OCI-LY3 (cell line): ENCODE results near the gene PLPPR4.

Experiments used
- H2AFZ ChIP-seq: fragments of 200-600, 300-600 bp; shearing (Covaris generic); 2 replicates; pipeline ENCODE4 v1.6.0; 2014; ENCODE audit warnings: antibody characterized with exemption, low read depth, low read length
- H3K27ac ChIP-seq: fragments of 200-600, 300-600 bp; sonication (generic); 2 replicates; pipeline ENCODE4 v1.5.1; 2014; ENCODE audit warnings: mild to moderate bottlenecking, low read length, moderate library complexity, mixed read lengths
- H3K27me3 ChIP-seq: fragments of 200-600, 300-600 bp; sonication (generic); 2 replicates; pipeline ENCODE4 v1.6.1; 2014; ENCODE audit warnings: low read depth, low read length, mixed read lengths
- H3K36me3 ChIP-seq: fragments of 200-600, 300-600 bp; sonication (generic); replicated peaks from 2 replicates; pipeline ENCODE3; 2014; ENCODE audit warnings: low read depth, low read length, mixed read lengths
- H3K4me1 ChIP-seq: fragments of 300-600, 200-600 bp; sonication (generic); 2 replicates; pipeline ENCODE4 v1.6.1; 2014; ENCODE audit warnings: low read length, mixed read lengths
- H3K4me2 ChIP-seq: fragments of 200-600, 300-600 bp; sonication (generic); 2 replicates; pipeline ENCODE4 v1.6.1; 2014; ENCODE audit warnings: low read length, mixed read lengths
- H3K4me3 ChIP-seq: fragments of 300-600, 200-600 bp; sonication (generic); 2 replicates; pipeline ENCODE4 v1.5.1; 2014; ENCODE audit warnings: antibody characterized with exemption, mild to moderate bottlenecking, low read length, moderate library complexity
- H3K79me2 ChIP-seq: fragments of 300-600, 200-600 bp; shearing (Covaris generic); 2 replicates; pipeline ENCODE4 v1.6.1; 2014; ENCODE audit warnings: mild to moderate bottlenecking, low read length, mixed read lengths
- H3K9ac ChIP-seq: fragments of 300-600, 200-600 bp; shearing (Covaris generic); 2 replicates; pipeline ENCODE4 v1.6.0; 2014; ENCODE audit warnings: mild to moderate bottlenecking, low read length, moderate library complexity
- H3K9me3 ChIP-seq: fragments of 200-600, 300-600 bp; shearing (Covaris generic); 2 replicates; pipeline ENCODE4 v1.6.1; 2014; ENCODE audit warnings: low read length, mixed read lengths; ENCODE audit not compliant: insufficient read depth
- H4K20me1 ChIP-seq: fragments of 200-600, 300-600 bp; sonication (generic); 2 replicates; pipeline ENCODE4 v1.6.1; 2016; ENCODE audit warnings: low read length, mixed read lengths; ENCODE audit not compliant: insufficient read depth
- EZH2phosphoT487 ChIP-seq: fragments of 200-600 bp; shearing (Covaris generic); IDR thresholded peaks from 2 replicates; pipeline ENCODE4 v1.6.1; 2018; ENCODE audit warnings: antibody characterized with exemption, mixed run types, low read depth
- TF ChIP-seq, protein P1 (sequence below): fragments of 200-600, 300-600 bp; sonication (generic); IDR thresholded peaks from 2 replicates; pipeline ENCODE4 v1.5.1; 2014; ENCODE audit warnings: antibody characterized with exemption, low read length, low read depth

Gene PLPPR4

GRCh38 chr1:99315305-99315704 is 51.0 kb downstream of the PLPPR4 start:
- H3K79me2 ChIP-seq, result no peaks in the 10 kb centered on the region
- no peaks in the 10 kb centered on the region for H3K27me3 ChIP-seq
- H3K9me3 ChIP-seq, result no peaks in the 10 kb centered on the region
- no peaks in the 10 kb centered on the region for H3K36me3 ChIP-seq
- H3K4me1 ChIP-seq, result no peaks in the 10 kb centered on the region
- H3K4me2 ChIP-seq, result no peak overlapping the region
- H4K20me1 ChIP-seq, result no peaks in the 10 kb centered on the region
- TF ChIP-seq, protein P1, sequence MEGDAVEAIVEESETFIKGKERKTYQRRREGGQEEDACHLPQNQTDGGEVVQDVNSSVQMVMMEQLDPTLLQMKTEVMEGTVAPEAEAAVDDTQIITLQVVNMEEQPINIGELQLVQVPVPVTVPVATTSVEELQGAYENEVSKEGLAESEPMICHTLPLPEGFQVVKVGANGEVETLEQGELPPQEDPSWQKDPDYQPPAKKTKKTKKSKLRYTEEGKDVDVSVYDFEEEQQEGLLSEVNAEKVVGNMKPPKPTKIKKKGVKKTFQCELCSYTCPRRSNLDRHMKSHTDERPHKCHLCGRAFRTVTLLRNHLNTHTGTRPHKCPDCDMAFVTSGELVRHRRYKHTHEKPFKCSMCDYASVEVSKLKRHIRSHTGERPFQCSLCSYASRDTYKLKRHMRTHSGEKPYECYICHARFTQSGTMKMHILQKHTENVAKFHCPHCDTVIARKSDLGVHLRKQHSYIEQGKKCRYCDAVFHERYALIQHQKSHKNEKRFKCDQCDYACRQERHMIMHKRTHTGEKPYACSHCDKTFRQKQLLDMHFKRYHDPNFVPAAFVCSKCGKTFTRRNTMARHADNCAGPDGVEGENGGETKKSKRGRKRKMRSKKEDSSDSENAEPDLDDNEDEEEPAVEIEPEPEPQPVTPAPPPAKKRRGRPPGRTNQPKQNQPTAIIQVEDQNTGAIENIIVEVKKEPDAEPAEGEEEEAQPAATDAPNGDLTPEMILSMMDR, result no peak
- TF ChIP-seq EZH2phosphoT487, result no peak
- no peak overlapping the region for H3K9ac ChIP-seq
- H3K27ac ChIP-seq, result no peak overlapping the region
- H2AFZ ChIP-seq, result no peak overlapping the region
- no peak overlapping the region for H3K4me3 ChIP-seq

GRCh38 chr1:99326215-99326949 is 62.1 kb downstream of the PLPPR4 start:
- TF ChIP-seq EZH2phosphoT487, result no peak
- TF ChIP-seq, protein P1, result no peak
- Histone ChIP-seq H3K9me3 (no peaks in the 10 kb centered on the region), H3K4me1 (no peaks in the 10 kb centered on the region), H3K9ac (no peak overlapping the region), H2AFZ (no peak overlapping the region), H3K4me2 (no peak overlapping the region), H4K20me1 (no peaks in the 10 kb centered on the region), H3K27me3 (no peaks in the 10 kb centered on the region), H3K27ac (no peak overlapping the region), H3K79me2 (no peaks in the 10 kb centered on the region), H3K36me3 (no peaks in the 10 kb centered on the region), H3K4me3 (no peak overlapping the region)

- no peaks in the 10 kb centered on the region for H4K20me1 ChIP-seq
- H3K9ac ChIP-seq, result no peak overlapping the region
- TF ChIP-seq, protein P1, result no peak
- TF ChIP-seq EZH2phosphoT487, result no peak
- no peaks in the 10 kb centered on the region for H3K27me3 ChIP-seq
- H3K27ac ChIP-seq, result no peak overlapping the region
- H3K4me3 ChIP-seq, result no peak overlapping the region
- H3K4me2 ChIP-seq, result no peak overlapping the region
- H3K36me3 ChIP-seq, result no peaks in the 10 kb centered on the region
- H3K9me3 ChIP-seq, result no peaks in the 10 kb centered on the region
- H2AFZ ChIP-seq, result no peak overlapping the region
- no peaks in the 10 kb centered on the region for H3K79me2 ChIP-seq
- H3K4me1 ChIP-seq, result no peaks in the 10 kb centered on the region
These were observed 63.1 kb downstream of the PLPPR4 start for GRCh38 chr1:99327357-99327756.

DNA sequence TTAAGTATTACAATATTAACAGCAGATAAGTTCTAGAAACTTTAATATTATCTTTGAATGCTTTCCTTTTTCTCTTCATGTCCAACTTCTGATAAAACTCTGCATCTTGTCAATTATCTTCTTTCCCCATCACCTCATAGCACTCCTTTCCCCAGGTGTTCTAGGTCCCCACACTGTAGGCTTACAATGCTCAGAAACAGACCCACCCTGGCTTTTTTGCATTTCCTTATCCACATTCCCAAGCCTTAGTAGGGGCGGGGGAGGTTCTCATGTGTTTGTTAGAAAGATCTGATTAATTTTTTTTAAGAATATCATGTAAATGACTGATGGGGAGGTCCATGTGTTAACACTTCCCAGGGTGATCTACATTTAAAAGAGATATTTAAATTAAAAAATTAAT is 63.9 kb downstream of the PLPPR4 start:
- no peak for TF ChIP-seq EZH2phosphoT487
- TF ChIP-seq, protein P1, result no peak
- Histone ChIP-seq H3K4me1 (no peaks in the 10 kb centered on the region), H3K9me3 (no peaks in the 10 kb centered on the region), H3K4me2 (no peak overlapping the region), H4K20me1 (no peaks in the 10 kb centered on the region), H3K36me3 (no peaks in the 10 kb centered on the region), H3K79me2 (no peaks in the 10 kb centered on the region), H3K27ac (no peak overlapping the region), H3K4me3 (no peak overlapping the region), H3K9ac (no peak overlapping the region), H3K27me3 (no peaks in the 10 kb centered on the region), H2AFZ (no peak overlapping the region)
